Left ventricle myocardium superior (tissue), 1 donor: ENCODE measurements around the gene SDK2. TPM values are rescaled to one million over a fixed set of nuclear protein-coding genes. Genes with fewer than 3 reads are reported as not detected.
A peak's percentile ranks its signal among the peaks of the same experiment; 100 is the strongest.

Experiments used
- ATAC-seq: fragments of 200-7000 bp; cut with Tn5 transposase; one replicate; pipeline ENCODE4 v1.9.1; 2020; ENCODE audit warnings: mild to moderate bottlenecking, moderate library complexity
- DNase-seq: peaks from one replicate; pipeline ENCODE4 v3.0.0-alpha.2; 2020
- intact Hi-C: fragments of 100-400 bp; cut with micrococcal nuclease; formaldehyde crosslinking; loops from one replicate; pipeline ENCODE4 v1.11.0; 2022
- total RNA-seq: library from RNA; stranded (reverse); fragmentation: NEBNext Ultra II Directional; extraction: Animal tissue kit (Norgen Biotek cat#: 25700); gene quantifications from one replicate; pipeline ENCODE4 v1.2.1, GENCODE V29; 2021
- donor health status: DM: no; HTN: yes; CAD: no; lungs with severe emphysema.

SDK2 gene
- total RNA-seq, 1 donor from 2014 or later: 1.5 TPM

GRCh38 chr17:73371836-73372235 is 272.4 kb downstream of the SDK2 start:
- ATAC-seq (no peak), DNase-seq (no peak)
- intact Hi-C loops: loop anchor here (2.0 kb wide), 1 partner anchor 115 kb away; no protein-coding TSS in a partner anchor

DNA sequence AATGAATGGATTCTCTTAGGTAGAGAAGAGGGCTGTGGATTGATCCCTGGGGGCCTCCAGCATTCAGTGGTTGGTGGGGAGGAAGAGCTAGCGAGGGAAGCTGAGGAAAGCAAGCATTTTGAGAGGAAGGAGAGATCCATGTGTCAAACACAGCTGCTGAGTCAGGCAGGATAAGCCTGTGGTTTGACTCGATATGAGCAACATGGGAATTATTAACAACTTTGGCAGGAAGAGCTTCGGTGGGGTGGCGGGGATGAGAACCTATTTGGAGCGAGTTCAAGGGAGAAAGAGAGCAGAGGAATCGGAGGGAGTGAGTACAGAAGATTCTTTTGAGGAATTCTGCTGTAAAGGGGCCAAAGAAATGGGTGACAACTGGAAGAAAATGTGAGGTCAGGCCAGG is 273.0 kb downstream of the SDK2 start:
- DNase-seq (no peak), ATAC-seq (no peak)
- intact Hi-C loops: loop anchor here (2.0 kb wide), 1 partner anchor 114 kb away; no protein-coding TSS in a partner anchor

GRCh38 chr17:73369817-73370490 is 274.3 kb downstream of the SDK2 start:
- ATAC-seq (peak; percentile 85), DNase-seq (peak; percentile 92)
- intact Hi-C loops: loop anchor here (2.0 kb wide), 1 partner anchor 113 kb away; no protein-coding TSS in a partner anchor

DNA sequence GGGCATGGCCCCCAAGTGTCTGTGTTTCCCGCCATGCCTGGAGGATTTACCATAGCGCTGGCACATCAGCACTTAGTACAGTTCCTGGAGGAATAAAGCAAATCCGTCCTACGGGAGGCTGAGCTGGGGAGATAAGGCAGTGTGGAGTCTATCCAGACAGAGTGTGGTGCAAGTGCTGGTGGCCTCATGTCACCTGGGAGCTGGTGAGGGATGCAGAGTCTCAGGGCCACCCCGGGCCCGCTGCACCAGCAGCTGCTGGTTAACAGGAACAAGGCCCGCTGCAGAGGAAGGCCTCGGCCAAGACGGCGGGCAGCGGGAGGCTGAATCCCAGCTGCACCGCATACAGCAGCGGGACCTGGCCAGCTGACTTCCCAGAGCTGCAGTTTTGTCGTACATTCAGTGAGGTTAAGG is 275.1 kb downstream of the SDK2 start:
- DNase-seq (peak; percentile 76), ATAC-seq (peak; percentile 71)
- intact Hi-C loops: no loop called here

GRCh38 chr17:73368085-73368631 is 276.1 kb downstream of the SDK2 start:
- DNase-seq (peak; percentile 36), ATAC-seq (no peak)

DNA sequence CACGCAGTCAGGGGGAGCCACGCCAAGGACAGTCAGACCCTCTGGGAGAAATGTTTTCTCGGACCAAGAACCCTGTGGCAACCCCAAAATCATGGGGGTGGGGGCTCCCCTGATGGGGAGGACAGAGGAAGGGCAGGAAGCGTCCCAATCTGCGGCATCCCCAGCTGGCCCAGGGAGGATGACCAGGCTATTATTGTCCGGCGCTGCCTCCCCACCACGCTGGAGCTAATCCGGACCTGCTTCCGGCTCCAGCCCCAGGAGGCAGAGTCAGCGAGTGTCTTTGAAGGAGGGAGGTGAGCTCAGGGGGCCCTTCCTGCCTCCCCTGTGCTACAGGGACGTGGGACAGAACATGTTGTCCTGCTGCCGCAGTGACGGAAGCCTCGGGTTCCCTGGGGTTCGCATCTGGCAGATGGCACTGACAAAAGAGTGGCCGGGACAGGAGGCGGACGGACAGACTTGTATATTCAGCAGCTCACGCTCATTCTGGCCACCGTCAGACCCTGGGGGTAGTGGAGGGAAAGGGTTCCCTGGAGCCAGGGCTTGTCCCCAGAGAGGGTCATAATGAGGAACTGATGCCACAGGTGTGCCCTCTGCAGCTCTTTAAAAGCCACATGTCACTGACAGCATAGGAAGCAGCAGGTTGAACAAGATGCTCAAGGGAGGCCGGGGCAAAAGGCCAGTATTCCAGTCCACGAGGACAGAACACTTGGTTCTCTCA is 278.2 kb downstream of the SDK2 start:
- intact Hi-C loops: no loop called here
- ATAC-seq (peak; percentile 69), DNase-seq (peak; percentile 78)

More at GRCh38 chr17:73368085-73368631, 276.1 kb downstream of the SDK2 start:
- intact Hi-C loops: no loop called here

- peak; percentile 2 for ATAC-seq
- DNase-seq: peak; percentile 58
- intact Hi-C loops: no loop called here
Observed at GRCh38 chr17:73365301-73365874, 278.9 kb downstream of the SDK2 start.

DNA sequence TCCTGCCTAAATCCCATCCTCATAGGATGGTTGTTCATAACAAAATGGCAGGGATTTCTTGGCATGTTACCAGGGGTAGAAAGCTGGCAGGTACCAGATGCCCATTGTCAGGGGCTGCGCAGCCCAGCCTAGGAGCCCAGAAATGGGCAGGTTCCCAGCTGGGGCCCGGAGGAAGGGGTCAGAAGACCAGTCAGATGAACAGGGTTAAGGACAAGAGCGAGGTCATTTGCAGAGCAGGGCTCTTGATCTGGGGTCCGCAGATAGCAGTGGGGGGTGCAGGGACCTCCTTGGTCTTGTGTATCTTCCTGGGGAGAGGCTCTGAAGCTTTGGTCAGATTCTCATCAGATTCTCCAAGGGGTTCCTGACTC is 280.1 kb downstream of the SDK2 start:
- intact Hi-C loops: no loop called here
- ATAC-seq (no peak), DNase-seq (peak; percentile 21)

GRCh38 chr17:73363442-73364154 is 280.6 kb downstream of the SDK2 start:
- intact Hi-C loops: no loop called here
- DNase-seq: peak; percentile 19
- no peak for ATAC-seq

DNA sequence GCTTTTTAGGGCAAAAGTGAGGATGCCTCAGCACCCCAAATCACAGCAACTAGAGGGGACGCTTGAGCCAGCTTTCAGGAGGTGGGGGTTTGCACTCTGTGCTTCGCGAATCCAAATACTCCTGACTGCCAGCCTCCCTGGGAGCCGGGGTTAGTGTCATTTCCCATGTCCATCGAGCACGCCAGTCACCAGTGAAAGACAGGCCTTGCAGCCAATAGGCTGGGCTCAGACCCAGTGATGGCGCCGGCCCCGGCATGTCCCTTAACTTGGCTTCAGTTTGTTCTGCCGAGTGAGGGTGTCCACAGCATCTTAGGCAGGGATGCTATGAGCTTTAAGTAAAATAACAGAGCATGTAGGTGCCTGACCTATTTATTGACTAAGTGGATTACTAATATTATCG is 281.5 kb downstream of the SDK2 start:
- ATAC-seq: no peak
- peak; percentile 16 for DNase-seq
- intact Hi-C loops: no loop called here

DNA sequence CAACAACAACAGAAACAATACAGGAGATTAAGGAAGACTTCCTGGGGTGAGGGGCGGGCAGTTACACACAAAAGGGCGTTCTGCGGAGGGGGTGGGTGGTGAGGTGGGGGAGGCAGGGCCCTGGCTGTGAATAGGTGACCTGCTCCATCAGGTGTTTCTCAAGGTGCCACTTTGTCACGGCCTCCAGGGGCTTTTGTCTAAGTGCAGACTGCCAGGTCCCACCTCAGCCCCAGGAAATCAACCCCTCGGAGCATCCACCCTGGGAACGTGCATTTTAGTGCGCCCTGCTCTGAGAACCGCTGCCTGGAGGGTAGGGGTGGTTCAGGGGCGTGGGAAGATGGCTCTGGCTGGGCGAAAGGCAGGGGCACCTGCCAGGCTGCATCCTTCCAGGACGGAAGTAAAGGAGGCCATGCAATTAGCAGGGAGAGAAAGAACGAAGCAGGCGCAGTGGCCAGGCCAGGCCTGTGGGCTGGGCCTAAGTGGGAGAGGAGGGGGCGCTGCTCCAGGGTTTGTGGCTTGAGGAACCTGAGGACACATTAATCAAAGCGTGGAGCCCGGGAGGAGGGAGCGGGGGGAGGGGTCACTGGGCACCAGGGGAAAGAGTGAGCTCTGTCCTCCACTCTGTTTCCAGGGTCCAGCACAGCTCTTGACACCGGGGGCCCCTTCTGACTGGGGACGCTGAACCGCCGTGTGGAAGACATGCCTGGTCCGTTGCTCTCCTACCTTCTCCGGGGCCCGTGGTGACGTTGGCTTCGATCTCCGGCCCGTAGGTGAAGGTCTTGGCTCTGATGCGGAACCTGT is 283.1 kb downstream of the SDK2 start:
- intact Hi-C loops: no loop called here
- ATAC-seq (no peak), DNase-seq (peak; percentile 26)

GRCh38 chr17:73359987-73360410 is 284.2 kb downstream of the SDK2 start:
- ATAC-seq (peak; percentile 81), DNase-seq (peak; percentile 85)
- intact Hi-C loops: no loop called here

DNA sequence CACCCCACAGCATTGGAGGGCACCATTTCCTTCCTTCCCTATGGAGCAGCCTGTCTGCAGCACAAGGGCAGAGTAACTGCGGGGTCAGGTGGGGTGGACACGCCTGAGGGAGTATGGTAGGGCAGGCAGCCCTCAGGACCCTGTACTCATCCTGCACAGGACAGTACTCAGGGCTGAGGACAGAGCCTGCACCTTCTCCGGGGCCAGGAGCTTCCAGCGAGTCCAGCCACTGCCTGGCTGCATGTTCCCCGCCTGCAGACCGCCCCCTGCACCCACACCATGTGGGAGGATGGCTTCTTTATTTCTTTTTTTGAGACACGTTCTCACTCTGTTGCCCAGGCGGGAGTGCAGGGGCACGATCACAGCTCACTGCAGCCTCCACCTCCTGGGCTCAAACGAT is 284.9 kb downstream of the SDK2 start:
- DNase-seq (peak; percentile 32), ATAC-seq (peak; percentile 2)
- intact Hi-C loops: no loop called here

DNA sequence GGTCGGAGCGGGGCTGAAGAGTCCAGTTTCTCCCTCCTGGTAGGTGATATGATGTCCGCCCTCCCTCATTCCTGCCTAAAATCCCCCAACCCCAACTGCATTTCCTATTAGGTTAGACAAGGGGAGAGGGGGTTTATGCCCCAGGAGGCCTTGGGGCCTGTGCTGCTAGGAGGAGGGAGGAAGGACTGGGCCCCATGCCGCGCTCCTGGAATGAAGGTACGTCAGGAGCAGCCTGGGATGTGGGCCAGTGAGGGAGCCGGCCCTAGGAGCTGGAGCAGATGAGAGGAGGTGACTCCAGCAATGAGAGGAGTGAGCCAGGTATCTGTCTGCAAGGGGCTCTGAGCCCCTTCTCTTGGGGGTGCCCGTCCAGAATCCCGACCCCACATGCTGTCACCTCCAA is 285.6 kb downstream of the SDK2 start:
- DNase-seq: peak; percentile 86
- peak; percentile 68 for ATAC-seq
- intact Hi-C loops: no loop called here

DNA sequence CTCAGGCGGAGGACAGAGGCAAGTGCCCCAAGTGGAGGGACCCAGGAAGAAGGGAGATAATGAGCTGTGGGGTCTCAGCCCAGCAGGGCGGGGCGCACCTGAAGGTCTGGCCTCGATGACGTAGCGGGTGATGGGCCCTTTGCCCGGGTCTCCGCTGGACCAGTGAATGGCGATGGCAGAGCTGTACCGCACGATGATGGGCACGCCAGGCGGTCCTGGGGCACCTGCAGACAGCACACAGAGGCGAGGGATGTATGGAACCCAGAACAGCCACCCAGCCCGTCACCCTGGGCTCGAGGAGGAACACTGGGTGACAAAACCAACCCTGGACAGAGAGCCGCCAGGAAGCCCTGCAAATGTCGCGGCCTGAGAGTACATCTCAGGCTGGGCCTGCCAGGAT is 286.3 kb downstream of the SDK2 start:
- peak; percentile 30 for DNase-seq
- intact Hi-C loops: no loop called here

GRCh38 chr17:73357318-73357717 is 286.9 kb downstream of the SDK2 start:
- ATAC-seq (peak; percentile 64), DNase-seq (peak; percentile 68)
- intact Hi-C loops: no loop called here

More for the DNA sequence above, 286.3 kb downstream of the SDK2 start:
- ATAC-seq: no peak

GRCh38 chr17:73356561-73357170 is 287.6 kb downstream of the SDK2 start:
- intact Hi-C loops: no loop called here
- ATAC-seq: no peak
- DNase-seq: peak; percentile 29
